ENCODE results near the gene MYL7. TPM values are rescaled to one million over a fixed set of nuclear protein-coding genes. Genes with fewer than 3 reads are reported as not detected.
"Not testable (repeated sequence)": the region's sequence is repeated elsewhere in the genome, so short reads cannot be mapped to it uniquely, and the experiment has no call there.

Gene MYL7
- polyA plus RNA-seq, 2 of the 4 experiments (the other 2 are of a cell fraction), result not detected

- CTCF ChIA-PET, result interaction anchor here (1.0 to 1.4 kb wide), 2 partner anchors 20 to 46 kb away, joined by 3 read pairs; no protein-coding TSS in a partner anchor
Observed at GRCh38 chr7:44176486-44176885, 35.4 kb upstream of the MYL7 start.

GRCh38 chr7:44175730-44176129, 34.6 kb upstream of the MYL7 start:
- Histone ChIP-seq H3K4me3 (no peak overlapping the region), H3K9me3 (no peaks in the 10 kb centered on the region), H3K4me2 (no peak overlapping the region), H3K27ac (no peak overlapping the region), H3K4me1 (peaks cover 15% of the 10 kb centered on the region; the same call in 2 of the 3 replicates)
- ATAC-seq (no peak), DNase-seq (ENCODE audit: low read depth in 1 of 2, low spot score in 1 of 2) (no peak), FAIRE-seq (no peak)
- ChIA-PET POLR2A (no interaction called here), CTCF (interaction anchor here (1.0 kb wide), 1 partner anchor 21 kb away, joined by 3 read pairs; no protein-coding TSS in a partner anchor)
- TF ChIP-seq FOSL2 (IDR thresholded peaks at IDR 0.05), result no peak
- TF ChIP-seq FOSL2 (CRISPR knock-in tag; IDR thresholded peaks at IDR 0.05), result no peak
- TF ChIP-seq POLR2AphosphoS2 (conservative IDR thresholded peaks at IDR 0.05; ENCODE audit: low read length), result no peak
- TF ChIP-seq HOXB13 (CRISPR knock-in tag; IDR thresholded peaks at IDR 0.05; ENCODE audit: low read depth), result no peak
- no peak for TF ChIP-seq E2F6 (IDR thresholded peaks at IDR 0.05; ENCODE audit: borderline replicate concordance, low read depth)
- no peak for TF ChIP-seq RFX5 (IDR thresholded peaks at IDR 0.05)
- TF ChIP-seq MAZ (IDR thresholded peaks at IDR 0.05; ENCODE audit: borderline replicate concordance, low read depth, low read length), result no peak
- no peak for TF ChIP-seq EHF (CRISPR knock-in tag; IDR thresholded peaks at IDR 0.05)
- no peak for TF ChIP-seq HDAC2 (IDR thresholded peaks at IDR 0.05)
- no peak for TF ChIP-seq HEYL (CRISPR knock-in tag; IDR thresholded peaks at IDR 0.05)
- TF ChIP-seq ATOH8 (CRISPR knock-in tag; IDR thresholded peaks at IDR 0.05; ENCODE audit: low read depth), result no peak
- no peak for TF ChIP-seq PBX3 (IDR thresholded peaks at IDR 0.05)
- TF ChIP-seq ZC3H11A (IDR thresholded peaks at IDR 0.05), result no peak
- no peak for TF ChIP-seq EP300 (IDR thresholded peaks at IDR 0.05)
- TF ChIP-seq GATA3 (IDR thresholded peaks at IDR 0.05; ENCODE audit: borderline replicate concordance), result no peak
- 26% methylated on average over 3 of the region's 3 CpGs for WGBS (ENCODE audit: missing lambda C conversion rate)

More at GRCh38 chr7:44176486-44176885, 35.4 kb upstream of the MYL7 start:
- Histone ChIP-seq H3K4me2 (no peak overlapping the region), H3K9me3 (no peaks in the 10 kb centered on the region), H3K4me1 (peaks cover 15% of the 10 kb centered on the region; the same call in 2 of the 3 replicates), H3K4me3 (no peak overlapping the region), H3K27ac (no peak overlapping the region)
- WGBS (ENCODE audit: missing lambda C conversion rate), result 65% methylated on average over 7 of the region's 7 CpGs
- TF ChIP-seq E2F6 (IDR thresholded peaks at IDR 0.05; ENCODE audit: borderline replicate concordance, low read depth), result no peak
- no peak for TF ChIP-seq JUNB (IDR thresholded peaks at IDR 0.05)
- no peak for TF ChIP-seq NFE2L2 (conservative IDR thresholded peaks at IDR 0.05; ENCODE audit: low read length)
- TF ChIP-seq ZFP36 (IDR thresholded peaks at IDR 0.05; ENCODE audit: borderline replicate concordance, partially characterized antibody), result no peak
- no peak for TF ChIP-seq CBX8 (IDR thresholded peaks at IDR 0.05)
- TF ChIP-seq SMC3 (IDR thresholded peaks at IDR 0.05), result no peak
- no peak for TF ChIP-seq BCL3 (IDR thresholded peaks at IDR 0.05)
- no peak for TF ChIP-seq EHF (CRISPR knock-in tag; IDR thresholded peaks at IDR 0.05)
- ATAC-seq (no peak), DNase-seq (ENCODE audit: low read depth in 1 of 2, low spot score in 1 of 2) (no peak), FAIRE-seq (no peak)
- POLR2A ChIA-PET, result no interaction called here

GRCh38 chr7:44174694-44174948, 33.5 kb upstream of the MYL7 start:
- WGBS (ENCODE audit: missing lambda C conversion rate), result 0% methylated on average over 1 of the region's 1 CpG

More at GRCh38 chr7:44174694-44174948, 33.5 kb upstream of the MYL7 start:
- DNase-seq (ENCODE audit: low read depth in 1 of 2, low spot score in 1 of 2); H3K4me3 ChIP-seq; H3K9me3 ChIP-seq; ATAC-seq; FAIRE-seq; H3K4me2 ChIP-seq; POLR2A ChIA-PET; H3K27ac ChIP-seq: not testable (repeated sequence)
- peaks cover 15% of the 10 kb centered on the region; the same call in 2 of the 3 replicates for H3K4me1 ChIP-seq
- CTCF ChIA-PET, result interaction anchor here (0.6 to 0.7 kb wide), 2 partner anchors 34 to 673 kb away, joined by 3 read pairs; partner anchors contain the start of gene H2AZ2
